GM13976 (cell line): Measurements from ENCODE around the gene CD82.
"Not testable (repeated sequence)": the region's sequence is repeated elsewhere in the genome, so short reads cannot be mapped to it uniquely, and the experiment has no call there.

ENCODE experiments used
- DNase-seq: peaks from one replicate; pipeline ENCODE4 v3.0.0; 2012; ENCODE audit warnings: low spot score
- CTCF ChIP-seq: IDR thresholded peaks from 2 replicates; pipeline ENCODE4 v1.5.1; 2012; ENCODE audit warnings: borderline replicate concordance, mild to moderate bottlenecking; ENCODE audit not compliant: insufficient read depth; ENCODE audit errors: extremely low read depth, missing control alignments, control extremely low read depth
- in situ Hi-C: fragments of 300-500 bp; cut with MboI; formaldehyde crosslinking; loops from one replicate; pipeline ENCODE4 v1.12.0; 2022; ENCODE audit warnings: low sequenced_read_pairs, mixed read lengths, inconsistent platforms; ENCODE audit not compliant: unreplicated experiment

Gene CD82

GRCh38 chr11:44538375-44539054 is 26.9 kb upstream of the CD82 start:
- TF ChIP-seq CTCF: peak; percentile 93
- DNase-seq: peak; percentile 88
- in situ Hi-C loops: loop anchor here (5.0 kb wide), 1 partner anchor 251 kb away; no protein-coding TSS in a partner anchor

GRCh38 chr11:44539971-44540370 is 25.5 kb upstream of the CD82 start:
- in situ Hi-C loops: loop anchor here (5.0 to 10.0 kb wide), 2 partner anchors 253 to 445 kb away; partner anchors contain the start of gene EXT2
- DNase-seq: no peak
- TF ChIP-seq CTCF: no peak

GRCh38 chr11:44540667-44541066 is 24.8 kb upstream of the CD82 start:
- DNase-seq: no peak
- in situ Hi-C loops: loop anchor here (10.0 kb wide), 1 partner anchor 446 kb away; the partner anchor contains the start of gene EXT2
- no peak for TF ChIP-seq CTCF

- no peak for DNase-seq
- in situ Hi-C loops: loop anchor here (10.0 kb wide), 1 partner anchor 448 kb away; the partner anchor contains the start of gene EXT2
- no peak for TF ChIP-seq CTCF
These were observed 23.1 kb upstream of the CD82 start for GRCh38 chr11:44542372-44542771.

GRCh38 chr11:44546984-44547383 is 18.5 kb upstream of the CD82 start:
- DNase-seq: not testable (repeated sequence)
- in situ Hi-C loops: loop anchor here (10.0 kb wide), 1 partner anchor 452 kb away; the partner anchor contains the start of gene EXT2

- DNase-seq: not testable (repeated sequence)
- in situ Hi-C loops: loop anchor here (10.0 kb wide), 1 partner anchor 453 kb away; the partner anchor contains the start of gene EXT2
These were observed 17.9 kb upstream of the CD82 start for GRCh38 chr11:44547534-44547933.

GRCh38 chr11:44548032-44548695 is 17.3 kb upstream of the CD82 start:
- in situ Hi-C loops: loop anchor here (10.0 kb wide), 1 partner anchor 453 kb away; the partner anchor contains the start of gene EXT2
- no peak for DNase-seq
- no peak for TF ChIP-seq CTCF

- in situ Hi-C loops: loop anchor here (10.0 kb wide), 1 partner anchor 454 kb away; the partner anchor contains the start of gene EXT2
- DNase-seq: not testable (repeated sequence)
These were observed 16.3 kb upstream of the CD82 start for GRCh38 chr11:44548961-44549749.
